ENCODE results near the gene FLNC. TPM values are rescaled to one million over a fixed set of nuclear protein-coding genes. Genes with fewer than 3 reads are reported as not detected.

FLNC gene
- total and polyA plus RNA-seq, 9 of the 15 experiments (the other 6 are each of a cell fraction or from before 2014, with no cell fraction given): 0.90 to 155 (median 28.8) TPM

- TF ChIP-seq HMGXB4 (CRISPR knock-in tag; IDR thresholded peaks at IDR 0.05): peak; percentile 92
- peak; percentile 61; the same call in 1 of the 2 replicates for TF ChIP-seq FOXP4 (CRISPR knock-in tag; IDR thresholded peaks at IDR 0.05; ENCODE audit: borderline replicate concordance)
- TF ChIP-seq JUNB (CRISPR knock-in tag; conservative IDR thresholded peaks at IDR 0.05): no peak
- TF ChIP-seq ZNF699 (CRISPR knock-in tag; IDR thresholded peaks at IDR 0.05; ENCODE audit: insufficient replicate concordance): no peak
- TF ChIP-seq PRMT5 (CRISPR knock-in tag; IDR thresholded peaks at IDR 0.05): no peak
- TF ChIP-seq LCOR (CRISPR knock-in tag; IDR thresholded peaks at IDR 0.05): peak; percentile 87; the same call in 1 of the 2 replicates
- 0 out of 2 replicates have a peak, but pooled peaks have one; percentile 33 for TF ChIP-seq CREB3 (tag; conservative IDR thresholded peaks at IDR 0.05; ENCODE audit: low read depth)
- TF ChIP-seq TAF1 (IDR thresholded peaks at IDR 0.05; ENCODE audit: control insufficient read depth, extremely low read depth, insufficient read depth, low read length, severe bottlenecking): peak; percentile 71
- 0 out of 2 replicates have a peak, but pooled peaks have one; percentile 26 for TF ChIP-seq ETS1 (conservative IDR thresholded peaks at IDR 0.05; ENCODE audit: control insufficient read depth, low read depth, low read length)
- no peak for TF ChIP-seq ZKSCAN8 (CRISPR knock-in tag; IDR thresholded peaks at IDR 0.05)
- TF ChIP-seq ZNF707 (CRISPR knock-in tag; conservative IDR thresholded peaks at IDR 0.05): no peak
- TF ChIP-seq SMARCB1 (IDR thresholded peaks at IDR 0.05; ENCODE audit: insufficient read length, low read depth): no peak
- peak; percentile 16; the same call in 1 of the 2 replicates for TF ChIP-seq E2F3 (CRISPR knock-in tag; IDR thresholded peaks at IDR 0.05)
- TF ChIP-seq KDM5B (IDR thresholded peaks at IDR 0.05; ENCODE audit: insufficient replicate concordance, low read depth, low read length): peak; percentile 79
- TF ChIP-seq IRF1 (CRISPR knock-in tag; IDR thresholded peaks at IDR 0.05; ENCODE audit: borderline replicate concordance): no peak
- no peak for TF ChIP-seq ASH1L (IDR thresholded peaks at IDR 0.05; ENCODE audit: borderline replicate concordance, low read depth, partially characterized antibody)
- TF ChIP-seq YY1 (IDR thresholded peaks at IDR 0.05; ENCODE audit: borderline replicate concordance in 1 of 3, control insufficient read depth in 1 of 3, extremely low read depth in 1 of 3, insufficient read depth in 3 of 3, insufficient read length in 1 of 3, insufficient replicate concordance in 2 of 3, low read depth in 1 of 3, low read length in 2 of 3): no peak
Measured at GRCh38 chr7:128830231-128831177, at the start of gene FLNC (continued).
